Upper lobe of left lung (tissue), 4 donors: Measurements from ENCODE around the gene IVL.

ENCODE experiments used
- POLR2AphosphoS5 ChIP-seq, 2 donors: sonication (generic); formaldehyde crosslinking; IDR thresholded peaks; one replicate each; pipeline ENCODE4 v1.5.1; 2017; ENCODE audit warnings: antibody characterized with exemption in 2 of 2
- TF ChIP-seq, protein P1 (sequence below), 6 experiments: fragments of 450-650 bp in 4 of 6; fragments of 200-600 bp in 2 of 6; sonication (generic) in 2 of 6; IDR thresholded peaks; one replicate each; pipeline ENCODE4 v1.5.1; 2016 to 2019; ENCODE audit warnings: antibody characterized with exemption in 6 of 6

GRCh38 chr1:152957561-152957960, 49.2 kb downstream of the IVL start:
- no peak for TF ChIP-seq POLR2AphosphoS5 (IDR thresholded peaks at IDR 0.05)
- TF ChIP-seq, protein P1, sequence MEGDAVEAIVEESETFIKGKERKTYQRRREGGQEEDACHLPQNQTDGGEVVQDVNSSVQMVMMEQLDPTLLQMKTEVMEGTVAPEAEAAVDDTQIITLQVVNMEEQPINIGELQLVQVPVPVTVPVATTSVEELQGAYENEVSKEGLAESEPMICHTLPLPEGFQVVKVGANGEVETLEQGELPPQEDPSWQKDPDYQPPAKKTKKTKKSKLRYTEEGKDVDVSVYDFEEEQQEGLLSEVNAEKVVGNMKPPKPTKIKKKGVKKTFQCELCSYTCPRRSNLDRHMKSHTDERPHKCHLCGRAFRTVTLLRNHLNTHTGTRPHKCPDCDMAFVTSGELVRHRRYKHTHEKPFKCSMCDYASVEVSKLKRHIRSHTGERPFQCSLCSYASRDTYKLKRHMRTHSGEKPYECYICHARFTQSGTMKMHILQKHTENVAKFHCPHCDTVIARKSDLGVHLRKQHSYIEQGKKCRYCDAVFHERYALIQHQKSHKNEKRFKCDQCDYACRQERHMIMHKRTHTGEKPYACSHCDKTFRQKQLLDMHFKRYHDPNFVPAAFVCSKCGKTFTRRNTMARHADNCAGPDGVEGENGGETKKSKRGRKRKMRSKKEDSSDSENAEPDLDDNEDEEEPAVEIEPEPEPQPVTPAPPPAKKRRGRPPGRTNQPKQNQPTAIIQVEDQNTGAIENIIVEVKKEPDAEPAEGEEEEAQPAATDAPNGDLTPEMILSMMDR (IDR thresholded peaks at IDR 0.05): no peak
